ENCODE results near the gene KANSL3.
"Not testable (repeated sequence)": the region's sequence is repeated elsewhere in the genome, so short reads cannot be mapped to it uniquely, and the experiment has no call there.

Gene KANSL3

DNA sequence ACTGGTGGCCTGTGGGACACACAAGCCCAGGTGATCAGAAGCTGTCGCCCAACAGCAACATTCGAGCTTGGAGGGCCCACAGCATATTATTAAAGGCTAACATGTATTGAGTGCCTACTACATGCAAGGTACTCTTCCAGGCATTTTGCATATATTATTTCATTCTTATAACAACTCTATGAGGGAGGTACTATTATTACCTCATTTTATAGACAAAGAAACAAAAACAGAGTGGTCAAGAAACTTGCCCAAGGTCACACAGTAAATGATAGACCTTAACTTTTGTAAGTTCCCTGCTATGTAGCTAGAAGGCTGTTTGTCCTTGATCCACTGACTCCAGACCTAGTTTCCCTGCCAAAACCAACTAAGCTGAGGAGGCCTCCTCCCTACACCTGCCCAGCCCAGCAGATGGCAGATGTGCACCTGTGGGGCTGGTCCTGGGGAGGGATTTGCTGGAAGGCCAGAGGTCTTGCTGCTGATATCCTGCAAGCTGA is 35.7 kb downstream of the KANSL3 start:
- no peak for DNase-seq

DNA sequence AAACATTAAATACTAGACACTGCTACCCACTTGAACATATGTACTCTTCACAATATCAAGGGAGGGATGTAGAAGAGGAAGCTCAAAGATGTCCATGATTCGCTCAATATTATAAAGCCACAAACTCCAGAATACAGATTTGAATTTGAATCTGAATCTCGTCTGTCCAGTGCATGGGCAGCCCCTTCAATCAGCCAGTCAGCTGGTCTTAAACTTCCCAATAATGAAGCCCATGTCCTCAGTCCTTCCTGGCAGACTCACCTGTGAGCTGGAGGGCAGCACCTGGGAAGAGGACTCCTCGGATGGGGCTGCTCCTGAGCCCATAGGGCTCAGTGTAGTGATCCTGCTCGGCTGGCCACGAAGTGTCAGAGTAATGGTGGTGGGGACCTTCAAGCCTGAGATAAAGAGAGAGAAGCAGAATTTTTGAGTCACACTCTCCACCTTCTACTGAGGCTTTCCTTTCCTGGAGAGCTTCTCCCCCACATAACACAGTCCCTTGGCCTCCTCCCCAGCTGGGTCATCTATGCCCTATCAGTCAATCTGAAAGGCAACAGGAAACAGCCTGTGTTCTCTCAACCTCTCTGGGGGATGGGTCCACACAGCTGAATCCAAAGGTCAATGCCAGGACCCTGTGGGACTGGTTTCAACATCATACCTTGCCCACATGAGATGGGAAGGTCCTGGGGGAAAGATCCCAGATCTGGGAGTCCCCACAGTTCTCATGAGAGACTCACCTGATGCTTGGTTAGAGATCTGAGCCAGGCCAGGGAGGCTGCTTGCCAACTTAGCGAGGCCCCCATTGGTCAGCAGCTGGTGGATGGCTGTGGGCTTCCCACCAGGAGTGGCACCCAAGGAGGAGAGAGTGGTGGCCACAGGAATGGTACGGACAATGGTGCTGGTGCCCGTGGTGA is 36.5 kb downstream of the KANSL3 start:
- DNase-seq = peak; percentile 54

DNA sequence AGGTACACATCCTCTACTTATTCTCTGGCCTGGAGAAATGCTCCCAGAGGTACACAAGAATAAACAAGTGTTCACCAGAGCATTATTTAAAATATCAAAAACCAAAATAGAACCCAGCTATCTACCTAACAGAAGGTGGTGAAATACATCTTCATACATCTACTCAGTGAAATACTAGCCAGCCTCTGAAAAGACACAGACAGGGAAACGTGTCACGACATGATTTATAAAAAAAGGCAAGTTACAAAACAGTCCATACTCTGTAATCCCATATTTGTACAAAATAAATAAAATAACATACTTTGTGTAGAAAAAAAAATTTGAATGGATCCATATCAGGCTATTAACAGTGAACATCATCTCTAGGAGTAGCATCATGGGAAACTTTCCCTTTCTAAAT is 38.2 kb downstream of the KANSL3 start:
- DNase-seq = no peak

DNA sequence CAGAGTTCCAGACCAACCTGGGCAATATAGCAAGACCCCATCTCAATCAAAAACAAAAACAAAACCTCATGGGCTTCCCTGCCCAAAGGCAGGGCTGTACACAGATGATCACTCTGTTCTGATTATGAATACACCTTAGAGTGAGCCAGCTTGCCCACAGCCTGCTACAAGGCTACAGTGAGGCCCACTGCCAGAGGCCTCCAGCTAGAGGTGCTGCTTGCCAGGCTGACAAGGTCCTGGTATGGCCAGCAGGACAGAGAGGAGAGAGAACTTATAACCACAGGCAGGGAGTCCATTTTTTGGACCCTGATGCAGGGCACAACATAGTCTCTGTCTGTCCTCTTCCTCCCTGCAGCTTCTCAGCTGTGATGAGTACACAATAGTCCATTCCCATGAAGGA is 41.5 kb downstream of the KANSL3 start:
- DNase-seq = no peak

DNA sequence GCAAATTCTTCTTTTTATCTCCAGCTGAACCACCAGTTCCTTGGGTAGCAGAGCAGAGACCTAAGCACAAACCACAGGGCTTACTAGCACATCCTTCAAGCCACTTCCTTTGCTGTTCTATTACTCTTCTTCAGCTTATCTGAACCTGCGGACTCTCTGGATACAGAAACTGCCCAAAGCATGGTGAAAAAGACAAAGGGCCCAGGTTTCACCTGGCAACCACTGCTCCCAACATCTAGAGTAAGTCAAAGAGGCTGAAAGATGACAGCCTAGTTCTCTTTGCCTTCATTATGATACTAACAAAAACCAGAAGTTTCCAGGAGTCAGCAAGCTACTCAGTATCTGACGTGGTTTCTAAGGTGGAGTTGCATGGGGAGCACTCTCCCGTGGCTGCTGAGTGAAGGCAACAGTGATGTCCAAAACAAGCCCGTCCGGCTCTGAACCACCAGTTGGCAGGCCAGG is 43.4 kb downstream of the KANSL3 start:
- DNase-seq = peak; percentile 68

GRCh38 chr2:96594282-96594681 is 43.8 kb downstream of the KANSL3 start:
- no peak for DNase-seq

- no peak for DNase-seq
Observed at GRCh38 chr2:96591494-96591893, 46.6 kb downstream of the KANSL3 start.

DNA sequence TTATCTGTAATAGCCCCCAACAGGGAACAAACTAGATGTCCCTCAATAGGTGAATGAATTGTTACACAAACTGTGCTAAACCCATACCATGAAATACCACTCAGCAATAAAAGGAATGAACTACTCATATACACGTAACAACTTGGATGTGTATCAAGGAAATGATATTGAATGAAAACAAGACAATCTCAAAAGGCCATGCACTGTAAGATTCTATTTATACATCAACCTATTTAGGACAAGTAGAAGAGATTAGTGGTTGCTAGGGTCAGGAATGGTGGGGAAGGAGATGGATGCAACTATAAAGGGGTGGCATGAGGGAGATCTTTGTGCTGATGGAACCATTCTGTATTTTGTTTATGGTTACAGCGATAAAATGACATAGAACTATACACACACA is 47.1 kb downstream of the KANSL3 start:
- no peak for DNase-seq

DNA sequence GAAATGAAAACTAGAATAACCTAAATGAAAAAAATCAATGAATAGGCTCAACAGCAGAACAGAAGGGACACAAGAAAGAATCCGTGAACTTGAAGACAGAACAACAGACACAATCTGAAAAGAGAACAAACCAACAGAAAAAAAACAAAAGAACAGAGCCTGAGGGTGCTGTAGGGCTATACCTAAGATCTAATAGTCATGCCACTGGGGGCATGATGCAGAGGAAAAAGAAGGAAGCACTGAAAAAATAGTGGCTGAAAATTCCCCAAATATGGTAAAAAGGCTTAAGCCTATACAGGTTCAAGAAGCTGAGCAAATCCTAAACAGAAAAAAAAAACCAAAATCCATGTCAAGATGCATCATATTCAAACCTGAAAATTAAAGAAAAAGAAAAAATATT is 50.3 kb downstream of the KANSL3 start:
- no peak for DNase-seq

GRCh38 chr2:96584017-96584416 is 54.1 kb downstream of the KANSL3 start:
- no peak for DNase-seq

- peak; percentile 36 for DNase-seq
Observed at GRCh38 chr2:96580771-96581170, 57.3 kb downstream of the KANSL3 start.

- no peak for DNase-seq
Observed at GRCh38 chr2:96579422-96579821, 58.7 kb downstream of the KANSL3 start.

DNA sequence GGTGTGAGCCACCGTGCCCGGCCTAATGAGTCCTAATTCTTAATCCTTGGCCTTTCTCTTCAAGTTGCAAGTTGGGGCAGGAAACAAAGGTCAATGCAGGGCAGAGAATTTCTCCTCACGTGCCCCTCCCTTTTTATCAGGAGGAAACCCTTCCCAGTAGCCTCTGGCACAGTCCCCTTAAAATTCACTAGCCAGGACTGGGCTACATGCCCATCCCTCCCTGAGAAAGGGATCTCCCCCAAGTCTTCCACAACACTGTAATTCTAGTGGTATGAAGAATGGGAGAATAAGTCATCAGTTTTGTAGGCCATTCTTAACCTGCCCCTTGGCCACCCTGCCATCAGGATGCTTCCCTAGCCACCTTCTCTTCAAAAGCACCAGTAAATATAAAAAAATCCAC is 59.4 kb downstream of the KANSL3 start:
- no peak for DNase-seq

- DNase-seq = no peak
Observed at GRCh38 chr2:96577501-96577900, 60.6 kb downstream of the KANSL3 start.

GRCh38 chr2:96575785-96576456 is 62.2 kb downstream of the KANSL3 start:
- no peak for DNase-seq

DNA sequence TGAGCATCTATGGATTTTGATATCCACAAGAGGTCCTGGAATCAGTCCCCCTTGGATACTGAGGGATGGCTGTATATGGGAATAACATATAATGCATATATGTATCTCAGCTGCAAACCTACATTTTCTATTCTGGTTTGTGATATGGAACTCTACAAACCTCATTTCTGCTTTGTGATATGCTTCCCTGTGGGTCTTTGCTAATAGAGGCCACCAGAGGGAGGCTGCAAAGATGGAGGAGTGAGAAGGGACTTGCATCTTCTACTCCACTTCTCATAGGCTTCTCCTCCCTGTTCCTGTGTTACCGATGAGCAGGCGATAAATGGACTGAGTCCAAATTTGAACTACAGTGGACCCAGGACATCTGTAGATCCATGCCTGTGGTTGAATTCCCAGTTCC is 63.7 kb downstream of the KANSL3 start:
- no peak for DNase-seq

DNA sequence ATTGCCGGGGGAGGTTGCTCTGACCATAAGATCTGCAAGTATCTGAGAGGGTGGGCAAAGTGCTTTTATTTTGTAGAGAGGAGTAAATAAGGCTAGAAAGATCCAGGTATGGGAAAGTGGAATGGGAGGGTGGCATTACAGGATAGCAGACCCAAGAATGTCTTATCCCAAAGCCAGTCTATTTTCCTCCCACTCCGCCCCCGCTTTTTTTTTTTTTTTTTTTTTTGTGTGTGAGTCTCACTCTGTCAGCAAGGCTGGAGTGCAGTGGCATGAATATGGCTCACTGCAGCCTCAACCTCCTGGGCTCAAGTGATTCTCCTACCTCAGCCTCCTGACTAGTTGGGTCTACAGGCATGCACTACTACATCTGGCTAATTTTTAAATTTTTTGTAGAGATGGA is 70.0 kb downstream of the KANSL3 start:
- no peak for DNase-seq

- no peak for DNase-seq
Observed at GRCh38 chr2:96565111-96565510, 73.0 kb downstream of the KANSL3 start.

DNA sequence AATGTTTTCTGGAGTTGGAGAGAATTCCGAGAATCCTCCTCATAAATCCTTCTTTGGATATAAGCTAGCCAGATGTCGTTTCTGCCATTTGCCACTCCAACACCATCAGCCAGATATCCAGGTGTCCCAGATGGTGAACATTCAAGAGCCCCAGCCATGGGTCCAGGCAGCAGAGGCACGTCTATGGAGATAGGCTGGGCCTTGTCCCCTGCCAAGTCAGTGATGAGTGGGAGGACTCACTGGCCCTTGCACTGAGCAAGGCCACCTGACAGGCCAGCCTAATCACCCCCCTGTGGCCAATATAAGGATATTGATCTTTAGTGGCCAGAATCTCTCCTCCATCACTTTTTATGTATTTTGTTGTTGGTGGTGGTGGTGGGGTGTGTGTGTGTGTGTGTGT is 73.5 kb downstream of the KANSL3 start:
- DNase-seq = no peak

DNA sequence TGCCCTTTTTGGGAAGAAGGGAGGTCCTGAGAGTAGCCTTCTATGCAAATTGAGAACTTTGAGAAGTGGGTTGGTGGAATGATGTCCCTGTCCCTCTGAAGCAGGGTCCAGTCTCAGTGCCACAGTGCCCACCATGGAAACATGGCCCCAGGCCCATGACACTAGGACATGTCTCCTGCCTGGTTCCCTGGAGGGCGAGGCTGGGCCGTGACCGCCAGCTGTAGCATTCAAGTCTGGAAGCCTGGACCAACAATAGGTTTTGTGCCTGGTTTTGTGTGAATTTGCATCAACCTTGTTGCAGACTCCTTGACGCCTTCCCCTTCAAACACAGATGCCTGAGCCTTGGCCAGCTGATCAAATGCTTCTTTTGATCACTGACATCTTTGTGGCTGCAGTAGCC is 74.1 kb downstream of the KANSL3 start:
- no peak for DNase-seq

GRCh38 chr2:96558485-96558884 is 79.6 kb downstream of the KANSL3 start:
- DNase-seq = no peak

- no peak for DNase-seq
Observed at GRCh38 chr2:96558061-96558460, 80.1 kb downstream of the KANSL3 start.

DNA sequence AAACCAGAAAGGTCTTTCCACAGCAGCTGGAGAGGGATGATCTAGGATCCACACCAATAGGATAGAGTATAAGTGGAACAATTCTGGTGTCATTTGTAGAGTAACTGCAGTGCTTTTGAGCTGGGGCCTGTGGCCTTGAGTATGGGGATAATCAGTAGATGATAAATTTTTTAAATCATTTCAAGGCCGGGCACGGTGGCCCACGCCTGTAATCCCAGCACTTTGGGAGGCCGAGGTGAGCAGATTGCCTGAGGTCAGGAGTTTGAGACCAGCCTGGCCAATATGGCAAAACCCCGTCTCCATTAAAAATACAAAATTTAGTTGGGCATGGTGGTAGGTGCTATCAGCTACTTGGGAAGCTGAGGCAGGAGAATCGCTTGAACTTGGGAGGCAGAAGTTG is 80.7 kb downstream of the KANSL3 start:
- DNase-seq = not testable (repeated sequence)
